T-helper 2 cell treated with Interferon-gamma antibody and Interleukin-4, amounts not matched to agents 100 ng/mL and 5 ng/mL, for 36 hours (primary cell): ENCODE results near the gene CITED1. TPM values are rescaled to one million over a fixed set of nuclear protein-coding genes. Genes with fewer than 3 reads are reported as not detected.

ENCODE experiments used
- intact Hi-C: fragments of 100-400 bp; cut with micrococcal nuclease; formaldehyde crosslinking; loops from one replicate; pipeline ENCODE4 v1.15.1; 2023
- total RNA-seq: library from RNA; stranded (reverse); gene quantifications from 2 replicates; pipeline ENCODE4 v1.2.3, GENCODE V29; 2022

CITED1 gene
- total RNA-seq, 1 donor from 2014 or later, result not detected

DNA sequence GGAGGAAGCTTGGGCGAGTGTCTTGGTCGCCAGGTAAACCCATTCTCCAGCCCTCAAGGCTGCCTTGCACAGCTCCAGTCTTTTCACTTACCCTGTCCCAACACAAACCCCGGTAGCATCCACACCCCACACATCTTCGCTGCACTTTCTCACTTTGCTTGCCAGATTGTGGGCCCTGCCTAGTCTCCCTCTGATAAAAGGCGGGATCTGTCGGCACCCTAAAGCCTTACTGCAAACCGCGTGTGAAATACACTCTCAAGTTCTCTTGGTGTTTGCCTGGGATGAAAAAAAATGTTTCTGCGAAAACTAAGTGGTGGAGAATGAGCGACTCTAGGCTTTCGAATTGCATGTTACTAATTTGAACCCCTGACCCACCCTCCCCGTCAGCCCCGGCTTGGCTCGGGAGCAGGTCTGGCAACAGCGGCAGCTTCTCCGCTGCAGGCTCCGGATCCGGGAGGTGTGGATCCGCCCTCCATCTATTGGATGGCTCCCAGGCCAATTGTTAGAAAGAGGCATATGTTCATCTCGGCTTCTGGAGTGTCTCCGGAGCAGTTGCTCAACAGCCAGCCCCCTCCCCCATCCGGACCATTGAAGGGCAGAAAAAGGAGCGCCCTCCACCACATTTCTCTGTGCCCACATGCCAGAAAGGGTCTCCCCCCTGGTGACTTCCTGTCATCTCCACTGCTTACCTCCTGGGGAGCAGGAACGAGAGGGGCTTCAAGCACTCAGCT is 3.0 kb upstream of the CITED1 start:
- intact Hi-C loops, result no loop called here

- intact Hi-C loops, result no loop called here
These were observed 2.5 kb upstream of the CITED1 start for GRCh38 chrX:72308209-72308565.

DNA sequence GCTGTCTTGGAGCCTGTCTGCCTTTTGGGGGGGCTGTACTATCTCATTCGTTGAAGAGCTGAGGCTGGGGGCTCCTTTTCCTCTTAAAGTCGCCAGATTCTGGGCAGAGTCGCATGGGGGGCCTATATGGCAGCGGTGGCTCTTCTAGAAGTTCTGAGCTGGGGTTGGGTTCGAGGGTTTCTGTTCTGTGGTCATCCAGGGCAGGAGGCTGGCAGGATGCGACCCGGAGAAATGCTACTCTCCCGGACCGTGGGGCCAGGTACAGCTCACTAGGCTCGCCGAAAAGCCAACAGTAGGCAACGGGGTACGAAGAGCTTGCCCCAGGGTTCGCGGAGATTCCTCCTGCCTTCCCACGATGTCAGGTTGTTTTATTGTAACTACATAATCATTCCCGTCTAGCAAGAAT is 1.9 kb upstream of the CITED1 start:
- intact Hi-C loops, result no loop called here

- intact Hi-C loops, result no loop called here
These were observed 1.3 kb upstream of the CITED1 start for GRCh38 chrX:72306851-72307645.

- intact Hi-C loops, result no loop called here
These were observed 529 bp upstream of the CITED1 start for GRCh38 chrX:72306085-72306801.

DNA sequence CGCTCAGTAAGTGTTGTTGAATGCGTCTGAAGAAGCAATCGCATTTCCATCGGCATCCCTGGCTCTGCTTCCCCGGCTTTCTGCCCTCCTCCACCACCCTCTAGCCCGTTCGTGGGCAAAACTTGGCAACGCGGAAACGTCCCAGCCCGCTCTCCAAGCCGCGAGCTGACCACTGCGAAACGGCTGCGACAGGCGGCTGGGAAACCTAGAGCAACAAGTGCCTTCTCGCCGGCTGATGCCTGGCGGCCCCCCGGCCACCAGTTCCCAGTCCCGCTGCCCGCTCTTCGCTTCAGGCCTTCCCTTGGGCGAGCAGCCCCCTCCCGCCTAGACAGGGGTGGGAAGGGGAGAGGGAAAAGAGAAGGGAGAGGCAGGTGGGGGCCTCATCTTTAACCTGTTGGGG is 837 bp downstream of the CITED1 start:
- intact Hi-C loops, result no loop called here

DNA sequence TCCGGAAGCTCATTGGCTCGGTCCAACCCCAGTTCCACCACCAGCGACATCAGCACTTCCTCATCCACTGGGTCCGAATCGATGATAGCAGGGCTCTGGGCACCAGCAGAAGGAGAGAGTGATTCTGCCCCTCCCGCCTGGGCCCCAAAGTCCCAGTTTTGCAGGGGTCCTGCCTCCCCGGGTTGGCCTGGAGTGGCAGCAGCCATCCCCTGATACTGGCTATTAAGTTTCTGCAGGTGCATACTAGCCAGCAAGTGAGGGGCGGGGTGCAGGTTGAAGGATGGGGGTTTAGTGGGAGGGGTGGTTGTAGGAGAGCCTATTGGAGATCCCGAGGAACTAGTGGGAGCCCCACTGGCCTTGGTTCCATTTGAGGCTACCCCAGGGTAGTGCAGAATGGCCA is 3.9 kb downstream of the CITED1 start:
- intact Hi-C loops, result no loop called here

DNA sequence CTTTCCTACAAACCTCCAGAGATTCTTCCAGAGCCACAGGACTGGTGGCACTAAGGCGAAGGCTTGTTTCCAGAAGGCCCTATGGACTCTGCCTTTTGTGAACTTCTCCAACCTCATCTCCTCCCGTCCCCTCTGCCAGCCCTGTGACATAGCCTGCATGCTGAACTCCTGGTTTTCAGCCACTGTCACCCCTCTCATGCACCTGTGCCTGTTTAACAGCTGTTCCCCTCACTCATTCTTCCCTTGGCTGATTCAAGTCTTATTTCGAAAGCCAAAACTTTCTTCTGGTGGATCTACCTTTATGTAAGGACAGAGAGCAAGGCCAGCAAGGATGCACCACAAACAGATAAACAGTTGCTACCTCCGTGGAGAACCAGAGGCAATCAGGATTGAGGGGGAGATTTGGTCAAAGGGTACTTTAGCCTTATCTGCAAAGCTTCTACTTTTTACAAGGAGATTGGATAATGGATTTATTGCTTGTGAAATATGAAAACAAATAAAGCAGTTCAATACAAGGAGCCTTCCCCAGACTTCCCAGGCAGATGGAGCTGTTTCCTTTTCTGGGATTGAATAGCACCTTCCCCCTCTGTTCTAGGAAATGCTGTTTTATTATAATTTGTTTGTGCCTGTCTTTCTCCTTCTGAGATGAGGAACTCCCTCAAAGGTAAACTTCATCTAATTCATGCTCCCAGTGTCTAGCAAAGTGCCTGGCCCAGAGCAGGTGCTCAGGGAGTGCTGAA is 5.7 kb downstream of the CITED1 start:
- intact Hi-C loops, result no loop called here

GRCh38 chrX:72297953-72298730 is 7.6 kb downstream of the CITED1 start:
- intact Hi-C loops, result no loop called here

DNA sequence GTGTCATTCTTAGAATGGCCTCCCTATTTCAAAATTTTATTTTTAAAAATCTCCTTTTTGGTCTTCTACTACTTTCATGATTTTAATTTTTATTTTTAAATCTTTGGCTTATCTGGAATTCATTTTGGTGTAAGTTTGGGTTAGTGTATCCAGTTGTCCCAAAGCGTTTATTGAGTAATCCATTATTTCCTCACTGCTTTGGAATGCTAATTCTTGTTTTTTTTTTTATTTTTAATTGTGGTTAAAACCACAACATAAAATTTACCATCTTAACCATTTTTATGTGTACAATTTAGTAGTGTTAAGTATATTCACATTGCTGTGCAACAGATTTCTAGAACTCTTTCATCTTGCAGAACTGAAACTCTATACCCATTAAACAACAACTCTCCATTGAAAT is 8.7 kb downstream of the CITED1 start:
- intact Hi-C loops, result no loop called here

DNA sequence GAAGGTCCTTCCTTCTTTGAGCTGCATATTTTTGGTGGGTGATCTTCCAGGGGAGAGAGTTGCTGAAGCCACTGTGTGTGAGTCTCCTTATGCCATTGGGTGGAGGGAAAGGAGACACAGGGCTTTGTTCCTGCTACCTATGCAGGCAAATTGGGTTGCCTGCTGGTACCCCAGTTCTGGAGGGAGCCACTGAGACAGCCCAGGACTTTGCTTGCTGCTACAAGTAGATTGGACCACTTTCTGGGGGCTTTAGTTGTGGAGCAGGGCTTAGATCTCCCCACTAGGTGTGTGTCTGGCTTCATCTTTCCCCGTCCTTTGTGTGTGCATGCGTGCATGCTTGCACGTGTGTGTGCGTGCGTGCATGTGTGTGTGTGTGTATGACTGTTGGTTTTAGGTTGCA is 10.0 kb downstream of the CITED1 start:
- intact Hi-C loops, result no loop called here

- intact Hi-C loops, result no loop called here
These were observed 11.2 kb downstream of the CITED1 start for GRCh38 chrX:72294497-72294896.

- intact Hi-C loops, result no loop called here
These were observed 23.4 kb downstream of the CITED1 start for GRCh38 chrX:72282302-72282701.

DNA sequence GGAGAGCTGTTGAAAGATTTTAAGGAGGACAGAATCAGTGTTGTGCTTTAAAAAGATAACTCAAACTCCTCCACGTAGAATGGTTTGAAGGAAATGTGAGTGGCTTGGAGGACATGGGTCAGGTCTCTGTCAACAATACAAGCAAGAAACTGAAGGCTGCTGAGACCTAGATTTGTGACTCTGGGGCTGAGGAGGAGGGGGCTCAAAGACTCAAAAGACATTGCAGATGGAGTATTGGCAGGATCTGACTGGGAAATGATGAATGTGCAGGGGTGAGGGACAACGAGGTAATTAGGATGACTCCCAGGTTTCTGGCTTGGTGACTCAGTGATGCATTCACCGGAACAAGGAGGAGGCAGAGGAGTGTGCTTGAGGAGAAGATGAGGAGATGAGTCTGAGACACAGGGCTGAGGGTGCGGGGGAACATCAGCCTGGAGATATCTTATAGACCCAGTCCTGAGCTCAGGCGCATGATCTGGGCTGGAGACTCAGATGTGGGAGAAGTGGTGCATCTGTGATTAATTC is 25.3 kb downstream of the CITED1 start:
- intact Hi-C loops, result no loop called here

DNA sequence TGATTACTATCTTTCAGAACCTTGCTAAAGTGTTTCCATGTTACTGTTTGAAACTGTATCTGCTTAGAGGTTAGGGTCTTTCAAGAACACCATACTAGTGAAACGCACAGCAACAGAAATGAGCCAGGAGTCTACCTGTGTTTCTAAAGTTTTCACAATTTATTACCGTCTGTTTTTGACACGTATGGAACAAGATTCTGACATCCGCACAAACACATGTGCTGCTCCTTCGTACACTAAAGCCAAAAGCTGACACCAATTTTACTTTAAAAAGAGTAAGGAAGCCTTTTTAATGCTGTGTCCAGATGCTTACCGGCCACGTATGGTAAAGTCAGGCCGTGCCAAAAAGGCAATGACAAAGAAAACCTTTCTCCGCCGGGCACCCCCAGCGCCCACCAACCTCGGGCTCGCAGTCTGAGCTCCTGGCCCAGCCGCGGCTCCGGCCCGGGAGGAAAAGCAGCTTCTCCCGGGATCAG is 29.2 kb downstream of the CITED1 start:
- intact Hi-C loops, result loop anchor here (5.0 kb wide), 2 partner anchors 34 to 94 kb away; partner anchors contain the start of gene PIN4

DNA sequence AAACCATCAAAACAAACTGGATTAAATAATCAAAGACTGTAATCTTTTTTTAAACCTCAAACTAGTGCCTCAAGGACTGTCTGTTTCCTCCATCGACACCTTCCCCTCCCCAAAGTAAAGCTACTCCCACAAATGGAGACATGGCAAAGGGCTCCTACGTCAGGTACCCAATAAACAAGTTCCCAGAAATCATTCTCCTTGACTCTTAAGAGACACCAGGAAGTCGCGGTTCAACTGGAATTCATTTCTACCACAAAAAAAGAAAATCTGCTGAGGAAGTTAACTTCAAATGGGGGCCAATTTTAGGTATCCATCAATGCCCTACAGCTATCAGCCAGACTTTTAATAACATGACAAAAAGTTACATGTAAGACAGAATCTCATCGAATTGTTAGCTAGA is 31.2 kb downstream of the CITED1 start:
- intact Hi-C loops, result no loop called here

- intact Hi-C loops, result no loop called here
These were observed 32.0 kb downstream of the CITED1 start for GRCh38 chrX:72273718-72274117.

GRCh38 chrX:72272868-72273267 is 32.8 kb downstream of the CITED1 start:
- intact Hi-C loops, result no loop called here

- intact Hi-C loops, result no loop called here
These were observed 33.9 kb downstream of the CITED1 start for GRCh38 chrX:72271812-72272211.

DNA sequence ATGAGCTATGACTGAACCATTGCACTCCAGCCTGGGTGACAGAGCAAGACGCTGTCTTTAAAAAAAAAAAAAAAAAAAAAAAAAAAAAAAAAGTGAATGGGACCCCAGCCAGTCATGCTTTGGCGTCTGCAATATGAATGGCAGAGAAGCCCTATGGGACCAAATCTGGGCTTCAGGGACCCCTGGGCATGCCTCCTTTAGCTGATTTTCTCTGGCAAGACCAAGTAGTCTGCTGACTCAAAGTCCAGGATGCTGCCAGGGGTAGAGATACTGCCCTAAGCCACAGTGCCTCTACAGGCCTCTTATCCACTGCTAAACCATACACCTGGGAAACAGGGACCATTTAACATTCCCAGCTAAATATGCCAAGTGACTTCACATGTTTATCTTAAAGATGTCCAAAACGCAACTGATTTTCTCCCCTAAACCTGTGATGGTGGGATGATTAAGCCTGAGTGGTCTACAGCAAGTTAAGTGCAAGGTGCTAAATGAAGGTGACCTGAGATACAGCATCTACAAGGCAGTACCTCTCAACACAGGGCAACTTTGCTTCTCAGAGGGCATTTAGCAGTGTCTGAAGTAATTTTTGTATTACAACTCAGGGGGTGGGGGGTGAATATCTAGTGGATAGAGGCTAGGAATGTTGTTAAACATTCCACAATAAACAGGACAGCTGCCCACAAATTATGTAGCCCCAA is 34.5 kb downstream of the CITED1 start:
- intact Hi-C loops, result no loop called here
